ENCODE data around the gene RHOC.

The RHOC gene

DNA sequence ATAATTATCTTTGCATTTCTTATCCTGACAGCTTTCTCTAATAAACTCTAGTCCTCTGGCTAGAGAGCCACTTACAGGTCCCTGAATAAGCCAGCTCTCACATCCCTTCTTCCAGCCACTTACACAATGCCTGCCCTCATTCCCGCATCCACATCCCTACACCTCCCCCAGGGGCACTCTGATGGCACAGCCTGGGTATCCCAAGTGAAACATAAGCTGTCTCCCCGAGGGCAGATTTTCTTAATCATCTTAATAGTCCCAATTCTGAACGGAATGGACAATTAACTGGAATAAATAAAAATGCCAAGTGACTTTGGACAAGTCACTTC lies 4.9 kb downstream of the RHOC start:
- FAIRE-seq, result no peak

DNA sequence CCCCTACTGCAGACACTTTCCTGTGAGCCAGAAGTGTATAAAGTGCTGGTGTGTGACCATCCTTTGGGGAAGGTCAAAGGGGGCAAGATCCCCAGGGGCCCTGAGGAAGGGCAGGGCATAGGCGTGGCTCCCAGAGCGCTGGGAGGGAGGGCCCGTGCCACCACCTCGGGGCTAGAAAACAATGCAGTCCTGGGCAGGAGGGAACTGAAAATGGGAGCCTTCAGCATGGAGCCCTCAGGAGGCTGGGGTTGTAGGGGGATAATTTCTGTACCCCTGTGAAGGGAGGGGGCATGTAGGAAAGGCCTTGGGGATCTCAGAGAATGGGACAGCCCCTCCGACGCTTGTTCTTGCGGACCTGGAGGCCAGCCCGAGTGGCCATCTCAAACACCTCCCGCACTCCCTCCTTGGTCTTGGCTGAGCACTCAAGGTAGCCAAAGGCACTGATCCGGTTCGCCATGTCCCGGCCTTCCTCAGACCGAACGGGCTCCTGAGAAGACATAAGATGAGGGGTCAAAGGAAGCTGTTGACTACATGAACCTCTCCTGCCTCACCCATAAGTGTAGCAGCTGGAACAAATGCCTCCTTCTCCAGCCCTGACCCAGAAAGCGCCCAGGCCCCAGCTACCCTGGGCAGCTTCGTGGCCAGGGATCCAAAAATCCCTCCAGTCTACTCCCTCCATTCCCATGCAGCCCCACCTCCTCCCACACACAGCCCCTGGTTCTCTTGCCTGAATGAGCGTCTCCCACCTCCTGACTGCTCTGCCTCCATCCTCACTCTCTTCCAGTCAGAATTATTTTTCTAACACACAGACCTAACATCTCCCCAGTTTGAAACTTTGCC lies 5.5 kb downstream of the RHOC start:
- DNase-seq (ENCODE audit: low spot score), result no peak
- FAIRE-seq, result no peak

More for the DNA sequence above, 4.9 kb downstream of the RHOC start:
- DNase-seq (ENCODE audit: low spot score), result no peak

DNA sequence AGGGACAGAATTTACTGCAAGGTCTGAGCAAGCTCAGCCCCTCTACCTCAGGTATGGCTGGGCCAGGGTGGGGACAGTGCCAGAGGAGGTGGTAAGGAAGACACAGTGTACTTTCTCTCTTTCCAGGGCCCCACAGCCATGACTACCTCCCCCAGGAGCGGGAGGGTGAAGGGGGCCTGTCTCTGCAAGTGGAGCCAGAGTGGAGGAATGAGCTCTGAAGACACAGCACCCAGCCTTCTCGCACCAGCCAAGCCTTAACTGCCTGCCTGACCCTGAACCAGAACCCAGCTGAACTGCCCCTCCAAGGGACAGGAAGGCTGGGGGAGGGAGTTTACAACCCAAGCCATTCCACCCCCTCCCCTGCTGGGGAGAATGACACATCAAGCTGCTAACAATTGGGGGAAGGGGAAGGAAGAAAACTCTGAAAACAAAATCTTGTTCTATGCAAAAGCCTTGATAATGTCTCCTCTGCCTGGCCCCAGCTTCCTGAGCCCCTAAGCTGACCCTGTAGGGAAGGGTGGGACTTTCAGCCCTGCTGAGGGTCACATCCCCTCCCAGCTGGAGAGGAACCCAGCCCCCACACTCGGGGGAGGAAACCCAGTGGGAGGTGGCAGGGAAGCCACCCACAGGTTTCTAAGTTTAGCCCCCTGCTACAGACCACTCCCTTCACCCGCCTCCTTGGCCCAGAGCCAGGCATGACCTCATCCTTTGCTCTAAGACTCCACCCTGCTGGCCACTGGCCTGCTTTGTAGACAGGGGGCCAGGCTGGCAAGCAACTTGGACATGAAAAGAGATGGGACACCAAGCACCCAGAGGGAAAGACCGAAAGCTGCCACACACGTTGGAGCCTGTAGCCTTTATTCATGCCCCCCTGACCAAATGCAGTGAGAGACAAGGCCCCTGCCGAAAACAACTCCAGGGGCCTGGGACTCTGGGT lies 6.4 kb downstream of the RHOC start:
- FAIRE-seq, result peak; percentile 69
- DNase-seq (ENCODE audit: low spot score), result peak; percentile 95

DNA sequence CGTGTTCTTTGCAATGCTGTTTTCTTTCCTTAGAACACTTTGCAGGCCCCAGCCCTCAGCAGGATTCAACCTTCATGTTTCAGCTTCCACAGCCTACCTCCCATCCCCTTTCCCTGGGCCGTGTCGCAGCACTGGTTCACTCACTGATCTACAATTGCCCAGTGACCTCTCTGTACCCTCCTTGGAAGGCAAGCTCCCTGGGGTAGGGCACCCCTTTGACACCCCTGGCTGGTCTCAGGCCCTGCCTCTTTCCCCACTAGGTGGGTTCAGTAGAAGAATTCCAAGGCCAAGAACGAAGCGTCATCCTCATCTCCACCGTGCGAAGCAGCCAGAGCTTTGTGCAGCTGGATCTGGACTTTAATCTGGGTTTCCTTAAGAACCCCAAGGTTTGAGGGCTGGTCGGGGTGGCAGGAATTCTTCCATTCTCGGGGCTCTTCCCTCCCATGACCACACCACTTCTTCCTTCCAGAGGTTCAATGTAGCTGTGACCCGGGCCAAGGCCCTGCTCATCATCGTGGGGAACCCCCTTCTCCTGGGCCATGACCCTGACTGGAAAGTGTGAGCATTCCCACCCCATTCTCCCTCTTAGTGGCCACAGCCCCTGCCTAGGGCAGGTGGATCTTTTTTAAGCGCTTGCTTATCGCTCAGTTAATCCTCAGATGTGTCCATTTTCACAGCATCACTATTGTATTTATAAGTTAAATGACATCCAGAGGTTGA lies 7.3 kb downstream of the RHOC start:
- no peak for DNase-seq (ENCODE audit: low spot score)
- no peak for FAIRE-seq

DNA sequence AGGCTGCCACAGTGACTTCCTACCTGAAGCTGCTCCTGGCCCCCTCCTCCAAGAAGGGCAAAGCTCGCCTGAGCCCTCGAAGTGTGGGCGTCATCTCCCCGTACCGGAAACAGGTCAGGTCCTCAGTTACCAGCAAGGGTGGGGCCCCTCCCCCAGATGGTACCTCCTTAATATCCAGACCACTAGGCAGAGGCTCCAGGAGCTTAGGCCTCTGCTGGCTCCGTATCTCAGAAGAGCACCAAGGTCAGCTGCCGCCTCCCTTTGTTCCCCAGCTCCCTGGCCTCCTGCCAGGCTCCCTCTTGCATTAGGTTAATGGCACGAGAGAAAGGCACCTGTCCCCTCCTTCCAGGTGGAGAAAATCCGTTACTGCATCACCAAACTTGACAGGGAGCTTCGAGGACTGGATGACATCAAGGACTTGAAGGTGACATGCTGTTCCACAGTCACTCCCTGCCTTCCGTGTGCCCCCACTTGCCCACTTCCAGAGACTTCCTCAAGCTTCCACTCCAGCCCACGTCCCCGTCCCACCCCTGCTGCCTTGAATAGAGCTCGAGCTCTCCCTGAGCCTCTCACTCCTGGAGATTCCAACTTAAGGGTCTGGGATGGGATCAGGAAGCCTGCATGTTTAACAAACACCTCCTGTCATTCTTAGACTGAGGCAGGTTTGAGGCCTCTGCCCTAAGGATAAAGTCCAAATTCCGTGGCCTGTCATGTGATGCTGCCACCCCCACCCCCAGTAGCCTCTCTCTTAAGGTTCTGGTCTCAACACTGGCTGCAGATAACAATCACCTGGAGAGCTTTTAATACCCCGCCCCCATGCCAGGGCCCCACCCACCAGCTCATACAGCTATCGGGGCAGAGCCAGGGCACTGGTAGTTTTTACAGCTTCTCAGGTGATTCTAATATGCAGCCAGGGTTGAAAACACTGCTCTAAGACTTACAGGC lies 8.3 kb downstream of the RHOC start:
- DNase-seq (ENCODE audit: low spot score), result no peak
- no peak for FAIRE-seq

DNA sequence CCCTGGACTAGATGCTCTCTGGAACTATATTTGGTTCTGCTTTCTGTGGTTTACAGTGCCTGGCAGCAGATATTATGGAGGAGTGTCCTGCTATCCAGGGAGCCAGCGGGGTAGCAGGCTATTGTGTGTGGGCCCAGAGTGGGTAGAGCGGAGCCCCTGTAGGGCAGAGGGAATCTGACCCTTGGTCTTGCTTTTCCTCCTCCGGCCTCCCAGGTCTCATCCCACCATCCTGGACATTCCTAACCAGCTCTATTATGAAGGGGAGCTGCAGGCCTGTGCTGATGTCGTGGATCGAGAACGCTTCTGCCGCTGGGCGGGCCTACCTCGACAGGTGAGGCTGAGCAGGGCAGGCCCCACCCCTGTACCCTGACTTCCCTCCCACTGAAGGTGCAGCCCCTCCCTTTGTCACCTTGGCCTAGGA lies 9.1 kb downstream of the RHOC start:
- FAIRE-seq, result no peak
- DNase-seq (ENCODE audit: low spot score), result no peak

DNA sequence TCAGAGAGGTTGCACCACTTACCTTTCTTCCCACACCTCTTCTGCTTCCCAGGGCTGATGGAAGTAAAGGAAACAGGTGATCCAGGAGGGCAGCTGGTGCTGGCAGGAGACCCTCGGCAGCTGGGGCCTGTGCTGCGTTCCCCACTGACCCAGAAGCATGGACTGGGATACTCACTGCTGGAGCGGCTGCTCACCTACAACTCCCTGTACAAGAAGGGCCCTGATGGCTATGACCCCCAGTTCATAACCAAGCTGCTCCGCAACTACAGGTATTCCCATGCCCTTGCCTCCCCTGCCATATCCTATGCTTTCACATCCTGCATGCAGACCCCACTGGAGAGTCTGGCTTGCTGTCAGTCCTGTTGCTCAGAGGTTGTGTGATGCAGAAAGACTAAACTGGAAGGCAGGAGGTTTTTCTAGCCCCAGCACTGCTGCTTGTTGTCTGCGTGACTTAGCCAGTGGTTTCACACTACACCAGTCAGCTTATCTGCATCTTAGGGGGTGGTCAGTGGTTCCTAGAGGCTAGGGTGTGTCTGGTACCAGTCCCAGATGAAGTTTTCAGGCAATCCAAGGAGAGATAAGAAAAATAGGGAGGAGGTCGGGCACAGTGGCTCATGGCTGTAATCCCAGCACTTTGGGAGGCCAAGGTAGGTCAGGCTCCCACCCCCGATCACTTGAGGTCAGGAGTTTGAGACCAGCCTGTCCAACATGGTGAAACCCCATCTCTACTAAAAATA lies 10.2 kb downstream of the RHOC start:
- DNase-seq (ENCODE audit: low spot score), result no peak

DNA sequence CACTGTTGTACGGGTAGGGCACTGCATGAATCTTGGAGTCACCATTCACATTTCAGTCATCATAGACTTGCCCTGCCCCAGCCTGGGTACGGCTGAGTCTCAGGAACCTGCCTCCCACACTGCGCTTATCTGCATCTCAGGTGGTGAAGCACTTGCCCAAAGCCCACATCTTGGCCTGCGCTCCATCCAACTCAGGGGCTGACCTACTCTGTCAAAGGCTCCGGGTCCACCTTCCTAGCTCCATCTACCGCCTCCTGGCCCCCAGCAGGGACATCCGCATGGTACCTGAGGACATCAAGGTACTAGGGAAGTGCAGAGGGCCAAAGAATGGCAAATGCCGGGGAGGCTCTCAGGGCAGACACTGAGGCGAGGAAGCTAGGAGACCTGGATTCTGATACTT lies 11.7 kb downstream of the RHOC start:
- FAIRE-seq, result no peak

More for the DNA sequence above, 10.2 kb downstream of the RHOC start:
- FAIRE-seq, result no peak

DNA sequence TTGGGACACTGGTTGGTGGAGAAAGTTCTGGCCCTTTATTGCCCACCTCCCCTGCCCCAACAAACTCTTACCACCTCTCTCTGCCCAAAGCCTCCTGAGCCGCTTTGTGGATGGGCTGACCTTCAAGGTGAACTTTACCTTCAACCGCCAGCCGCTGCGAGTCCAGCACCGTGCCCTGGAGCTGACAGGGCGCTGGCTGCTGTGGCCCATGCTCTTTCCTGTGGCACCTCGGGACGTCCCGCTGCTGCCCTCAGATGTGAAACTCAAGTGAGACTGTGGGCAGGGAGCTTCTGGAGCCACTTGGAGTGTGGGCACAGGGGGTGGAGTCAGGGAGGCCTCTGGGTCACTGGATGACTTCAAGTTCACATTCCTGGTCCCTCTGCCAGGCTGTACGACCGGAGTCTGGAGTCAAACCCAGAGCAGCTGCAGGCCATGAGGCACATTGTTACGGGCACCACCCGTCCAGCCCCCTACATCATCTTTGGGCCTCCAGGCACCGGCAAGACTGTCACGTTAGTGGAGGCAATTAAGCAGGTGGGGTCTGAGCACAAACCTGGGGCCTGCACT lies 12.5 kb downstream of the RHOC start:
- no peak for DNase-seq (ENCODE audit: low spot score)
- no peak for FAIRE-seq

More for the DNA sequence above, 11.7 kb downstream of the RHOC start:
- no peak for DNase-seq (ENCODE audit: low spot score)

DNA sequence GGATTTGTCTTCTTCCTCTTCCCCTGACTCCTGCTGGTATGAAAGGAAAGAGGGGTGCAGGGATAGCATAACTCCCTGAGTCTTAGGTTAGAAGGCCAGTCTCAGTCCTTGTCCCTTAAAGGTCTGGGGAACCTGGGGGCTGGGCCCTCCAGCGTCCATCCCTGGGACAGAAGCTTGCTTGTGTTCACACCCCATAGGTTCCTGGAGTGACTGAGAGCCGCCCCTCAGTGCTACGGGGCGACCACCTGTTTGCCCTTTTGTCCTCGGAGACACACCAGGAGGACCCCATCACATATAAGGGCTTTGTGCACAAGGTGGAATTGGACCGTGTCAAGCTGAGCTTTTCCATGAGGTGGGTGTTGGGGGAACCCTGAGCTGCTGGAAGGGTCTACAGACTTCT lies 13.1 kb downstream of the RHOC start:
- no peak for FAIRE-seq

DNA sequence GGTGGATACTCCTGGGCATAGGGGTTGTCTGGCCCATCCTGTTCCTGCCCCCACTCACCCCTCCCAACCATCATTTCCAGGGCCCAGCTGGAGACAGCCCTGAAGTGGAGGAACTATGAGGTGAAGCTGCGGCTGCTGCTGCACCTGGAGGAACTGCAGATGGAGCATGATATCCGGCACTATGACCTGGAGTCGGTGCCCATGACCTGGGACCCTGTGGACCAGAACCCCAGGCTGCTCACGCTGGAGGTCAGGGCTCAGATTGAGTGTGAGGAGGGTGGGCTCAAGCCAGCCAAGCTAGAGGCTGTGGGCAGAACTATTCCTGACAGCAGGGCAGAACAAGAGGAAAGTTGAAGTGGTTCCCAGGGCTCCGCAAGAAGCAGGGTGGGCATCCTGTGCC lies 14.2 kb downstream of the RHOC start:
- DNase-seq (ENCODE audit: low spot score), result no peak
- FAIRE-seq, result no peak

More for the DNA sequence above, 13.1 kb downstream of the RHOC start:
- no peak for DNase-seq (ENCODE audit: low spot score)

DNA sequence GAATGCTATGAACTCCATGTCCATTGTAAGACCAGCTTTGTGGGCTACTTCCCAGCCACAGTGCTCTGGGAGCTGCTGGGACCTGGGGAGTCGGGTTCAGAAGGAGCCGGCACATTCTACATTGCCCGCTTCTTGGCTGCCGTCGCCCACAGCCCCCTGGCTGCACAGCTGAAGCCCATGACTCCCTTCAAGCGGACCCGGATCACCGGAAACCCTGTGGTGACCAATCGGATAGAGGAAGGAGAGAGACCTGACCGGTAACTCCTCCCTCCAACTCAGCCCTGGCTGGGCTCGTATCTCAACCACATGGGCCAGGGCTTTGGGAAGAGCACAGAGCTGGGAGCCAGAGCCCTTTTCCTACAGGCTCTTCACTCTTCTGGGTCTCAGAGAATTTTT lies 17.1 kb downstream of the RHOC start:
- FAIRE-seq, result no peak

DNA sequence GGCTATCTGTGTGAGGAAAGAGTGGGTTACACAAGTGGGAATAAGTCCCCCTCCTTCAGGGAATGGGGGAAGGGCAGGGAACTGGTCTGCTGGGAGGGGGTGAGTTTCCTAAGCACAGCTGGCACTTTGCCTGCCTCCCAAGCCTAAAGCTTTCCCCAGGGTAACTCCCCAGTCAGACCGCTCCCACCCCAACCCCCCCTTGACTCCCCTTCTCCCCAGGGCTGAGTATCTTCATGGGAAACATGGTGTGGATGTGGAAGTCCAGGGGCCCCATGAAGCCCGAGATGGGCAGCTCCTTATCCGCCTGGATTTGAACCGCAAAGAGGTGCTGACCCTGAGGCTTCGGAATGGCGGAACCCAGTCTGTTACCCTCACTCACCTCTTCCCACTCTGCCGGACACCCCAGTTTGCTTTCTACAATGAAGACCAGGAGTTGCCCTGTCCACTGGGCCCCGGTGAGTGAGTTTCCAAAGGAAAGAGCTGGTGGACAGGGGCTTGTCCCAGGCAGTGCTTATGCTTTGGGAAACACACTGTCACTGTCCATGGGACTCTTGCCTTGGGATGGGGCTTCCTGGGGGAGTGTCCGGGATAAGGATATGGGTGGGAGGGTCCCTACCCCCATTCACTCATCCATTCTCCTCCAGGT lies 17.6 kb downstream of the RHOC start:
- DNase-seq (ENCODE audit: low spot score) (no peak), FAIRE-seq (no peak)

More for the DNA sequence above, 17.1 kb downstream of the RHOC start:
- DNase-seq (ENCODE audit: low spot score), result no peak

DNA sequence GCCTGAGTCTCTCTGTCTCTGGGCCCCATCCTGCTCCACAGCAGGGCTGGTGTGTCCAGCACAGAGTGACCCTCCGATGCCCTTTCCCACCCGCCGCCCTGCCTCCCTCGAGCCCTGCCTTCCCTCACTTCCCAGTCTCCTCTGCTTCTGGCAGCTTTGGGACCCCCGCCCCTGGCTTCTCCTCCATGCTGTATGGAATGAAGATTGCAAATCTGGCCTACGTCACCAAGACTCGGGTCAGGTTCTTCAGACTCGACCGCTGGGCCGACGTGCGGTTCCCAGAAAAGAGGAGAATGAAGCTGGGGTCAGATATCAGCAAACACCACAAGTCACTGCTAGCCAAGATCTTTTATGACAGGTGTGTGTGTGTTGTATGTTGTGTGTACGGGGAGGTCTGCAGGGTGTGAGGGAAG lies 18.1 kb downstream of the RHOC start:
- FAIRE-seq, result no peak
- no peak for DNase-seq (ENCODE audit: low spot score)

DNA sequence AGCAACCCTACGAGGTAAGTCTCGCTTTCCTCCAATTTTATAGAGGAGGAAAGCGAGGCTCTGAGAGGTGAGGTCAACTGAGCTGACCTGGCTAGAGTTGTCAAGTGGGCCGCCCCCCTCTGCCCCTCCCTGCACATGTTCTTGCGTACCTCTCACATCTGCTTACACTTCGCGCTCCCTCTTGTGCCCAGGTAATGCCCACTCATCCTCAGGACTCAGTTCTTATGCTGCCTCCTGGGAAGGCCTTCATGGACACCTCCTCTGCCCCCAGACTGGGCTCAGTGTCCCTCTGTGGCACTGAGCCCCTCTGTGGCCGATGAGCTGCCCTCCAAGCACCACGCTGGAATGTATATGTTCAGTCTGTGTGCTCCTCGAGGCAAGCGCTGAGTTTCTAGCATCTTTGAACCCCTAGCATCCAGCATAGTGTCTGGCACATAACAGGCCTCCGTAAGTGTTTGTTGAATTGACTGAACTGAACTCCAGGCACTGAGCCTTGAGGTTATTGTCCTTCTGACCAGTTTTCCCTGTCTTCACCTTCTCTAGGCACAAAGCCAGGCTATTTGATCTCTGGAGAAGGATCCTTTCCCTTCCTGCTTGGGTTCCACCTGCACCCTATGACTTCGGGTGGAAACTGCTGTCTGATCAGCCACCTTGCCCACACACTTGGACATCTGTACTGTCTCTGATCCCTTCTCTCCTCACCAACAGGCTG lies 19.0 kb downstream of the RHOC start:
- DNase-seq (ENCODE audit: low spot score) (no peak), FAIRE-seq (no peak)

DNA sequence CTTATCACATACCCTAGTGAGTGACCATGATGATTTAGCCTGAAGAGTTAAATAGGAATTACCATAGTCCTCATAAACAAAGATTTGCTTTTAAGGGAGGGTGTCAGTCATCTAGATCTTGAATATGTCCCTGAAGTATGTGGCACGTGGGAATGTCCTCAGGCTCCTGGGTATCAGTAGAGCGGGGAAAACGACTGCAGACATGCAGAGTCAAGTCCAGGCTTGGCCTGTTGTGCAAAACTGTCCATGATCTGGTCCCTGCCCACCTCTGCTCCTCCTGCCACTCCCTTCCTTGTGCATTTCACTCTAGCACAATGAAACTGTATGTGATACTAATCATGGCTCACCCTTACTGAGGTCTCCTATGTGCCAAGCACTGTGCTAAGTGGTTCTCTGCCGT lies 19.6 kb downstream of the RHOC start:
- DNase-seq (ENCODE audit: low spot score), result no peak
- no peak for FAIRE-seq

DNA sequence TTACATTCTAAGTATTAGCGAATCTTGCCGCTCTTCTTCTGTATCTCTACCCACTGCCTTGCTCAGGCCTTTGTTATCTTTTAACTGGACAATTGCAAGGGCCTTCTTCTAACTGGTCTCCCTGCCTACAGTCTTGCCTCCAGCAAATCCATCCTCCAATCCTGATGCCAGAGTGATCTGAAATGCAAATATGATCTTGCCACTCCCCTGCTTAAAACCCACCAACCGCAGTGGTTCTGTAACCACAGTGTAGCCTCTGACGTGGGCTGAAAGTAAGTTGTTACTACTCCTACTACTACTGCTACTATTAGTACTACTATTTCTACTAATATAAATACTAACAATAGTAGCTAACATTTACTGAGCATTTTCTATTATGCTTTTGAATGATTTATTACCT lies 20.1 kb downstream of the RHOC start:
- FAIRE-seq, result no peak
- DNase-seq (ENCODE audit: low spot score), result no peak

DNA sequence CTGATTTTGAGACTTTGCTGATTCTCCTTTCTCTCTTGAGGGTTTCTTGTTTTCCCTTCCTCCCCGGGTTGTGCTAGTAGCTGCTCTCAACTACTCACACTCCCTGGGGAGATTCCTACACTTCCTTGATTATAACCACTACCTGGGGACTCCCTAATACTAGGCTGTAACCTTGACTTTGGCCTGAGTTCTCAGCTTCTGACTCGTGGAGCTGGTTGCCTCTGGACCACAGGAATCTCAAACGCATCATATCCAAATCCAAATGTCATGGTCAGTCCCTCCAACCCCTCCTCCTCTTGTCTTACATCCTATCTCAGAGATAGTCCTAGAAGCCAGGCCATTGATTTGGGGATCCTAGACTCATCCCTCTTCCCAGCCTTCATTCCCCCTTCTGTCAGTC lies 20.5 kb downstream of the RHOC start:
- FAIRE-seq (no peak), DNase-seq (ENCODE audit: low spot score) (no peak)
